Naive thymus-derived CD4-positive, alpha-beta T cell (primary cell): ENCODE results near the gene SOWAHA. TPM values are rescaled to one million over a fixed set of nuclear protein-coding genes. Genes with fewer than 3 reads are reported as not detected.
"Not testable (repeated sequence)": the region's sequence is repeated elsewhere in the genome, so short reads cannot be mapped to it uniquely, and the experiment has no call there.

ENCODE experiments used
- ATAC-seq: fragments of 150-1000 bp; cut with Tn5 transposase; 2 replicates; pipeline ENCODE4 v1.10.0; 2021; ENCODE audit warnings: mild to moderate bottlenecking, moderate library complexity
- CTCF ChIA-PET: fragments of 350-600 bp; sonication (Branson Sonifier 250); formaldehyde crosslinking; loops from one replicate; lab custom pipeline; 2021; ENCODE audit warnings: antibody characterized with exemption; lab: Charles Lee
- POLR2A ChIA-PET: fragments of 350-600 bp; sonication (Branson Sonifier 250); formaldehyde crosslinking; loops from one replicate; lab custom pipeline; 2021; ENCODE audit warnings: antibody characterized with exemption, inconsistent platforms; lab: Charles Lee
- DNase-seq, 9 donors: peaks; one replicate each; pipeline versions ENCODE4 v3.0.0 to v3.0.0-alpha.2; 2020 to 2022; ENCODE audit warnings: mixed read lengths in 1 of 9
- H3K27ac ChIP-seq: one replicate; pipeline ENCODE4 v1.7.0; 2013; ENCODE audit warnings: mild to moderate bottlenecking, low read depth, low read length, moderate library complexity
- H3K27me3 ChIP-seq, 2 donors: one replicate each; pipeline ENCODE4 v1.7.0; 2013; ENCODE audit warnings: low read length in 2 of 2, mild to moderate bottlenecking in 2 of 2, moderate library complexity in 2 of 2; ENCODE audit not compliant: control insufficient read depth in 2 of 2, insufficient read depth in 2 of 2
- H3K36me3 ChIP-seq, 3 experiments: 1 replicate in 2 of 3; 2 replicates in 1 of 3; pipeline ENCODE4 v1.7.0; 2013; ENCODE audit warnings: low read length in 3 of 3, mild to moderate bottlenecking in 3 of 3, moderate library complexity in 1 of 3; ENCODE audit not compliant: insufficient read depth in 3 of 3, control insufficient read depth in 2 of 3
- H3K4me1 ChIP-seq, 2 donors: one replicate each; pipeline ENCODE4 v1.7.0; 2013; ENCODE audit warnings: low read length in 2 of 2, mild to moderate bottlenecking in 2 of 2, moderate library complexity in 1 of 2; ENCODE audit not compliant: control insufficient read depth in 2 of 2, insufficient read depth in 2 of 2
- H3K4me3 ChIP-seq: 2 replicates; pipeline ENCODE4 v1.7.0; 2013; ENCODE audit warnings: mild to moderate bottlenecking, low read length
- H3K9me3 ChIP-seq, 3 experiments: 1 replicate in 2 of 3; 2 replicates in 1 of 3; pipeline ENCODE4 v1.7.0; 2013; ENCODE audit warnings: low read length in 3 of 3; ENCODE audit not compliant: control insufficient read depth in 2 of 3
- H3K27ac Mint-ChIP-seq, 9 donors: one replicate each; pipeline ENCODE4 v1.8.0; 2020 to 2022; ENCODE audit warnings: mixed read lengths in 9 of 9, mild to moderate bottlenecking in 8 of 9, moderate library complexity in 5 of 9, inconsistent platforms in 2 of 9
- H3K27me3 Mint-ChIP-seq, 5 donors: one replicate each; pipeline ENCODE4 v1.8.0; 2021 to 2022; ENCODE audit warnings: mixed read lengths in 5 of 5, mild to moderate bottlenecking in 1 of 5
- H3K36me3 Mint-ChIP-seq, 5 donors: one replicate each; pipeline ENCODE4 v1.8.0; 2020 to 2022; ENCODE audit warnings: mixed read lengths in 5 of 5, mild to moderate bottlenecking in 3 of 5, inconsistent platforms in 1 of 5
- H3K4me1 Mint-ChIP-seq, 7 donors: one replicate each; pipeline ENCODE4 v1.8.0; 2020 to 2022; ENCODE audit warnings: mixed read lengths in 7 of 7, mild to moderate bottlenecking in 3 of 7, inconsistent platforms in 1 of 7
- H3K4me3 Mint-ChIP-seq, 10 donors: one replicate each; pipeline ENCODE4 v1.8.0; 2020 to 2022; ENCODE audit warnings: mild to moderate bottlenecking in 10 of 10, mixed read lengths in 10 of 10, moderate library complexity in 6 of 10, inconsistent platforms in 2 of 10
- H3K9me3 Mint-ChIP-seq, 11 donors: one replicate each; pipeline ENCODE4 v1.8.0; 2020 to 2022; ENCODE audit warnings: mixed read lengths in 11 of 11, mild to moderate bottlenecking in 4 of 11, inconsistent platforms in 1 of 11, moderate library complexity in 1 of 11
- intact Hi-C, 2 donors: fragments of 100-400 bp; cut with micrococcal nuclease; formaldehyde crosslinking; loops; one replicate each; pipeline ENCODE4 v1.15.1; 2023
- polyA plus RNA-seq, 2 donors: library from polyadenylated mRNA; unstranded; fragments of 300-500 nt; fragmentation: Illumina TruSeq; gene quantifications; one replicate each; pipeline ENCODE4 v1.2.3, GENCODE V29; 2021
- total RNA-seq, 6 experiments: library from RNA in 5 of 6; stranded (reverse) in 5 of 6; gene quantifications; 1 replicate in 5 of 6; 2 replicates in 1 of 6; pipeline ENCODE4 v1.2.3 and lab custom pipeline; 2021 to 2026

Gene SOWAHA
- total and polyA plus RNA-seq, 7 experiments from 2014 or later = 0.15 TPM; not detected in 6

- Mint-ChIP-seq H3K4me3 (no peak overlapping the region), H3K9me3 (no peaks in the 10 kb centered on the region), H3K4me1 (peaks cover 0 to 5% (median 1%) of the 10 kb centered on the region in 7 donors), H3K36me3 (no peaks in the 10 kb centered on the region), H3K27ac (no peak overlapping the region), H3K27me3 (peaks cover 0 to 3% (median 0%) of the 10 kb centered on the region in 5 donors)
- POLR2A ChIA-PET = no interaction called here
- Histone ChIP-seq H3K27ac (no peak overlapping the region), H3K36me3 (no peaks in the 10 kb centered on the region), H3K27me3 (no peaks in the 10 kb centered on the region), H3K4me1 (no peaks in the 10 kb centered on the region), H3K9me3 (no peaks in the 10 kb centered on the region), H3K4me3 (no peak overlapping the region)
- DNase-seq (no peak), ATAC-seq (no peak)
- CTCF ChIA-PET = no interaction called here
- intact Hi-C loops = no loop called here
Observed at GRCh38 chr5:132849347-132849746, 36.2 kb downstream of the SOWAHA start.

- H3K4me3 Mint-ChIP-seq = no peak overlapping the region
- POLR2A ChIA-PET = no interaction called here
- no peak overlapping the region for H3K27ac Mint-ChIP-seq
- no peaks in the 10 kb centered on the region for H3K36me3 ChIP-seq
- H3K4me3 ChIP-seq = no peak overlapping the region
- no peak overlapping the region for H3K27ac ChIP-seq
- H3K9me3 Mint-ChIP-seq = no peaks in the 10 kb centered on the region
- no peaks in the 10 kb centered on the region for H3K36me3 Mint-ChIP-seq
- no peaks in the 10 kb centered on the region for H3K9me3 ChIP-seq
- no peak for DNase-seq
- CTCF ChIA-PET = no interaction called here
- peaks cover 0 to 6% (median 3%) of the 10 kb centered on the region in 5 donors for H3K27me3 Mint-ChIP-seq
- H3K4me1 ChIP-seq = no peaks in the 10 kb centered on the region
- intact Hi-C loops = no loop called here
- H3K4me1 Mint-ChIP-seq = peaks cover 0 to 6% (median 1%) of the 10 kb centered on the region in 7 donors
- no peaks in the 10 kb centered on the region for H3K27me3 ChIP-seq
- ATAC-seq = no peak
Observed at GRCh38 chr5:132850066-132850465, 37.0 kb downstream of the SOWAHA start.

- POLR2A ChIA-PET = no interaction called here
Observed at GRCh38 chr5:132853323-132853722, 40.2 kb downstream of the SOWAHA start.

GRCh38 chr5:132853790-132854189, 40.7 kb downstream of the SOWAHA start:
- intact Hi-C loops = no loop called here
- CTCF ChIA-PET = interaction anchor here (1.6 kb wide), 1 partner anchor 14 kb away, joined by 3 read pairs; no protein-coding TSS in a partner anchor
- no peaks in the 10 kb centered on the region for H3K27me3 ChIP-seq
- peaks cover 0 to 2% (median 0%) of the 10 kb centered on the region in 11 donors for H3K9me3 Mint-ChIP-seq
- H3K27ac Mint-ChIP-seq = no peak overlapping the region
- H3K4me3 ChIP-seq = no peak overlapping the region
- POLR2A ChIA-PET = interaction anchor here (0.5 kb wide), 1 partner anchor 116 kb away, joined by 3 read pairs; the partner anchor contains the start of gene KIF3A
- H3K4me1 ChIP-seq = no peaks in the 10 kb centered on the region
- no peak for DNase-seq
- no peaks in the 10 kb centered on the region for H3K36me3 ChIP-seq
- H3K4me3 Mint-ChIP-seq = no peak overlapping the region
- no peak for ATAC-seq
- peaks cover 0 to 6% (median 1%) of the 10 kb centered on the region in 7 donors for H3K4me1 Mint-ChIP-seq
- no peaks in the 10 kb centered on the region for H3K9me3 ChIP-seq
- no peak overlapping the region for H3K27ac ChIP-seq
- H3K36me3 Mint-ChIP-seq = no peaks in the 10 kb centered on the region
- H3K27me3 Mint-ChIP-seq = peaks cover 5 to 12% (median 10%) of the 10 kb centered on the region in 5 donors

More at GRCh38 chr5:132853323-132853722, 40.2 kb downstream of the SOWAHA start:
- no peaks in the 10 kb centered on the region for H3K4me1 ChIP-seq
- intact Hi-C loops = no loop called here
- no peaks in the 10 kb centered on the region for H3K36me3 ChIP-seq
- CTCF ChIA-PET = no interaction called here
- H3K9me3 ChIP-seq = no peaks in the 10 kb centered on the region
- Mint-ChIP-seq H3K36me3 (no peaks in the 10 kb centered on the region), H3K27me3 (peaks cover 5 to 10% (median 8%) of the 10 kb centered on the region in 5 donors), H3K4me1 (peaks cover 0 to 6% (median 1%) of the 10 kb centered on the region in 7 donors), H3K27ac (no peak overlapping the region), H3K9me3 (peaks cover 0 to 2% (median 0%) of the 10 kb centered on the region in 11 donors), H3K4me3 (no peak overlapping the region)
- no peaks in the 10 kb centered on the region for H3K27me3 ChIP-seq
- ATAC-seq (no peak), DNase-seq (no peak)
- no peak overlapping the region for H3K27ac ChIP-seq
- no peak overlapping the region for H3K4me3 ChIP-seq

- ChIA-PET POLR2A (interaction anchor here (0.5 kb wide), 1 partner anchor 117 kb away, joined by 3 read pairs; the partner anchor contains the start of gene KIF3A), CTCF (interaction anchor here (1.6 kb wide), 1 partner anchor 13 kb away, joined by 3 read pairs; no protein-coding TSS in a partner anchor)
- no peak overlapping the region for H3K4me3 ChIP-seq
- Mint-ChIP-seq H3K4me3 (no peak overlapping the region), H3K36me3 (no peaks in the 10 kb centered on the region), H3K4me1 (peaks cover 0 to 6% (median 1%) of the 10 kb centered on the region in 7 donors), H3K27me3 (peaks cover 5 to 13% (median 10%) of the 10 kb centered on the region in 5 donors), H3K9me3 (peaks cover 0 to 2% (median 0%) of the 10 kb centered on the region in 11 donors), H3K27ac (no peak overlapping the region)
- no peaks in the 10 kb centered on the region for H3K27me3 ChIP-seq
- no peak overlapping the region for H3K27ac ChIP-seq
- no peaks in the 10 kb centered on the region for H3K9me3 ChIP-seq
- ATAC-seq (no peak), DNase-seq (no peak)
- H3K36me3 ChIP-seq = no peaks in the 10 kb centered on the region
- intact Hi-C loops = no loop called here
- H3K4me1 ChIP-seq = no peaks in the 10 kb centered on the region
Observed at GRCh38 chr5:132854301-132854700, 41.2 kb downstream of the SOWAHA start.

GRCh38 chr5:132854992-132855391, 41.9 kb downstream of the SOWAHA start:
- H3K4me1 Mint-ChIP-seq, H3K4me3 Mint-ChIP-seq, intact Hi-C loops, POLR2A ChIA-PET, H3K27ac ChIP-seq, ATAC-seq, H3K9me3 ChIP-seq, H3K9me3 Mint-ChIP-seq, H3K4me1 ChIP-seq, H3K36me3 Mint-ChIP-seq, H3K27me3 ChIP-seq, H3K36me3 ChIP-seq, H3K4me3 ChIP-seq, H3K27ac Mint-ChIP-seq, DNase-seq: not testable (repeated sequence)
- CTCF ChIA-PET = interaction anchor here (1.6 kb wide), 1 partner anchor 13 kb away, joined by 3 read pairs; no protein-coding TSS in a partner anchor
- H3K27me3 Mint-ChIP-seq = peaks cover 5 to 13% (median 10%) of the 10 kb centered on the region in 5 donors

GRCh38 chr5:132856011-132856410, 42.9 kb downstream of the SOWAHA start:
- Histone ChIP-seq H3K9me3 (no peaks in the 10 kb centered on the region), H3K4me3 (no peak overlapping the region), H3K27me3 (no peaks in the 10 kb centered on the region), H3K4me1 (no peaks in the 10 kb centered on the region), H3K36me3 (no peaks in the 10 kb centered on the region), H3K27ac (no peak overlapping the region)
- Mint-ChIP-seq H3K9me3 (peaks cover 0 to 2% (median 0%) of the 10 kb centered on the region in 11 donors), H3K27me3 (peaks cover 5 to 13% (median 10%) of the 10 kb centered on the region in 5 donors), H3K27ac (no peak overlapping the region), H3K4me3 (no peak overlapping the region), H3K36me3 (no peaks in the 10 kb centered on the region), H3K4me1 (peaks cover 0 to 6% (median 0%) of the 10 kb centered on the region in 7 donors)
- DNase-seq = no peak
- ATAC-seq = no peak
- intact Hi-C loops = no loop called here
- CTCF ChIA-PET = no interaction called here
- POLR2A ChIA-PET = no interaction called here
